GM12874 (cell line): Measurements from ENCODE around the gene LRRC18.

ENCODE experiments used
- TF ChIP-seq, protein P1 (sequence below): IDR thresholded peaks from 2 replicates; pipeline ENCODE4 v1.5.1; 2011; ENCODE audit warnings: low read depth, mild to moderate bottlenecking, control low read depth, low read length, moderate library complexity; ENCODE audit not compliant: insufficient read depth

LRRC18 gene

DNA sequence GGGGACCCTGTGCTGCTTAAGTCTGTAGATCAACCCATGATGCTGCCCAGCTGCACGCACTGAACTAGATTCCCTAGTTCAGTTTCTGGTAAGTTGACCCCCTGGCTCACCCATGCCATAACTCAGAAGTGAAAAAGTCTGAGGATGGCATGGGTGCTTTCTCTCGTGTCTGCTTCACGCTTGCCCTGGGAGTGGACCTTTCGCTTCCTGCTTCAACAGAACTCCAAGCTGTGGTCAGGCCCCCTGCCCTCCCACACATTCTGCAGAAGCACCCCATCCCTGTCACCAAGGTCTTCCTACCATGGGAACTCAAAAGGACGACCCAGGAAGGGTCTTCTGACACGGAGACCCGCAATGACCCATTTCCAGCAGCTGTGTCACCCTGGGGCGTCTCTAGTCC lies 39.9 kb downstream of the LRRC18 start:
- TF ChIP-seq, protein P1, sequence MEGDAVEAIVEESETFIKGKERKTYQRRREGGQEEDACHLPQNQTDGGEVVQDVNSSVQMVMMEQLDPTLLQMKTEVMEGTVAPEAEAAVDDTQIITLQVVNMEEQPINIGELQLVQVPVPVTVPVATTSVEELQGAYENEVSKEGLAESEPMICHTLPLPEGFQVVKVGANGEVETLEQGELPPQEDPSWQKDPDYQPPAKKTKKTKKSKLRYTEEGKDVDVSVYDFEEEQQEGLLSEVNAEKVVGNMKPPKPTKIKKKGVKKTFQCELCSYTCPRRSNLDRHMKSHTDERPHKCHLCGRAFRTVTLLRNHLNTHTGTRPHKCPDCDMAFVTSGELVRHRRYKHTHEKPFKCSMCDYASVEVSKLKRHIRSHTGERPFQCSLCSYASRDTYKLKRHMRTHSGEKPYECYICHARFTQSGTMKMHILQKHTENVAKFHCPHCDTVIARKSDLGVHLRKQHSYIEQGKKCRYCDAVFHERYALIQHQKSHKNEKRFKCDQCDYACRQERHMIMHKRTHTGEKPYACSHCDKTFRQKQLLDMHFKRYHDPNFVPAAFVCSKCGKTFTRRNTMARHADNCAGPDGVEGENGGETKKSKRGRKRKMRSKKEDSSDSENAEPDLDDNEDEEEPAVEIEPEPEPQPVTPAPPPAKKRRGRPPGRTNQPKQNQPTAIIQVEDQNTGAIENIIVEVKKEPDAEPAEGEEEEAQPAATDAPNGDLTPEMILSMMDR, result no peak

GRCh38 chr10:48898426-48898825 lies 41.2 kb downstream of the LRRC18 start:
- TF ChIP-seq, protein P1, result no peak

- TF ChIP-seq, protein P1, result no peak
These were observed 42.2 kb downstream of the LRRC18 start for GRCh38 chr10:48897441-48897790.

GRCh38 chr10:48896756-48897440 lies 42.7 kb downstream of the LRRC18 start:
- TF ChIP-seq, protein P1, result no peak

- TF ChIP-seq, protein P1, result no peak
These were observed 43.8 kb downstream of the LRRC18 start for GRCh38 chr10:48895803-48896195.

DNA sequence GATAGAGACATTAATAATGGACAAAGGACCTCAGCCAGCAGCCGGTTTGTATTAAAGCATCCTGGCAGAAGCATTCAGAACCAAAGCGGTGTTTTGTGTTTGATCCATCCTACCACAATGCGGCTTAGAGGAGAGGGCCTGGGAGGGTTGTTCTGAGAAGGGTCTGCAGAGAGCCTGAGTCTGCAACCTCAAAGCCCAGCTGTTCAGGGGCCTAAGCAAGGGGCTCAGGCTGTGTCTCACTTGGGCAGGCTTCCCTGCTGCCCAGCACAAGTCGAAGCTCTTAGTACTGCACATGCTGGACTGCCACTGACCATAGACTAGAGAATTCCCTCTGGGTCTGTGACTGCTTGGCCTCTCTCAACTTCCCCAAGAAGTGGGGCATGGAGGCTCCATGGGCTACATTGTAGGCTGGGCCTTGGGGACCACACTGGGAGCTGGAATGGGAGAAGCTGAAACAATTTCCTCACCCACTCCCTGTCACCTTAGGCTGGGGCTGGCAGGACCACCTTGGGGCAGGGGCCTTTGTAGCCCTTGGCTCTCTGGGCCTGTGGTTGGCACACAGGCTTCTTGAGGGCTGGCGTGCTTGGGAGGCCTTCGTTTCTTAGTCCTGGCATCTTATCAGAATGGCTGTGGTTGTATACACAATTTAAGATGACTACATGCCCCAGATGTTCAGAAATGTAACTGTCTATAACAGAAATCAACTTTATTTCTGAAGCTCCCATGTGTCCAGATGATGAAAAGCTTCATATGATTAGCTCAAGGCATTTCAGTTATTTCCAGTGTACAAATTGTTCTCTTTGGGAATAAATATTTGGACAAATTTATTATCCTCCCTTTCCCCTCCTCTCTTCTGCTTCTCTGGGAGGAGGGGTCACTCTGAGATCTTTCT lies 44.5 kb downstream of the LRRC18 start:
- TF ChIP-seq, protein P1, result no peak
